ENCODE measurements around the gene SLC6A6. TPM values are rescaled to one million over a fixed set of nuclear protein-coding genes. Genes with fewer than 3 reads are reported as not detected.

Gene SLC6A6
- polyA plus RNA-seq, 1 of the 3 experiments (the other 2 are of a cell fraction), result 19.1 TPM

DNA sequence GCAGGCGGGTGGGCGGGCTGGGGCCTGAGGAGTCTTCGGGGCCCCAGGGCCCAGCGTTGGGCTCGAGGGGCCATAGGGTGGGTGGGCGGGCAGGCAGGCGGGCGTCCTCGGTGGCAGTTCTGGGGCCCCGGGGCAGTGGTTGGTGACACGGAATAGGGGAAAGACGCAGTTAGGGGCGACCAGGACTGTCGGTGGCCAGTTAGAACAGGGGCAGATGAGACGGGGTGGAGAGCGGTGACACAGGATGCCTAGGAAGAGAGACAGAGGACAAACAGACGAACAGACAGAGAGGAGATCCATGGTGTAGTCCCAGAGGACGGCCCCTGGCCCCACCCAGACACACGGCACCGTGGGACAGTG lies 101.3 kb downstream of the SLC6A6 start:
- ChIA-PET POLR2A (no interaction called here), CTCF (interaction anchor here (11.4 kb wide), 1 partner anchor 43 kb away, joined by 183 read pairs; no protein-coding TSS in a partner anchor)
- no peaks in the 10 kb centered on the region for H3F3A ChIP-seq (replicated peaks; ENCODE audit: insufficient read depth)
- H3K4me2 ChIP-seq, result no peak overlapping the region
- H4K20me1 ChIP-seq (ENCODE audit: insufficient read depth), result no peaks in the 10 kb centered on the region
- no peaks in the 10 kb centered on the region for H3K9me2 ChIP-seq
- WGBS (ENCODE audit: low lambda C conversion rate), result 74% methylated on average over 15 of the region's 20 CpGs
- H3K9ac ChIP-seq, result no peak overlapping the region
- no peak for DNase-seq
- peaks cover 13% of the 10 kb centered on the region; the same call in 1 of the 2 replicates for H3K9me3 ChIP-seq
- H2AFZ ChIP-seq (ENCODE audit: low read depth), result no peak overlapping the region
- H3K79me2 ChIP-seq (ENCODE audit: insufficient read depth), result no peaks in the 10 kb centered on the region
- H3K27me3 ChIP-seq (ENCODE audit: insufficient read depth), result no peaks in the 10 kb centered on the region; the same call in 1 of the 2 replicates
- TF ChIP-seq JUND (IDR thresholded peaks at IDR 0.05) (no peak), RFX5 (IDR thresholded peaks at IDR 0.05; ENCODE audit: low read length) (no peak), TAF1 (IDR thresholded peaks at IDR 0.05; ENCODE audit: borderline replicate concordance, low read depth, low read length) (no peak), GABPA (IDR thresholded peaks at IDR 0.05; ENCODE audit: low read depth) (no peak), MEF2A (IDR thresholded peaks at IDR 0.05; ENCODE audit: borderline replicate concordance, low read depth) (no peak), EZH2phosphoT487 (IDR thresholded peaks at IDR 0.05; ENCODE audit: borderline replicate concordance, low read depth) (no peak), YY1 (IDR thresholded peaks at IDR 0.05; ENCODE audit: low read depth) (no peak)
- TF ChIP-seq, protein P1, sequence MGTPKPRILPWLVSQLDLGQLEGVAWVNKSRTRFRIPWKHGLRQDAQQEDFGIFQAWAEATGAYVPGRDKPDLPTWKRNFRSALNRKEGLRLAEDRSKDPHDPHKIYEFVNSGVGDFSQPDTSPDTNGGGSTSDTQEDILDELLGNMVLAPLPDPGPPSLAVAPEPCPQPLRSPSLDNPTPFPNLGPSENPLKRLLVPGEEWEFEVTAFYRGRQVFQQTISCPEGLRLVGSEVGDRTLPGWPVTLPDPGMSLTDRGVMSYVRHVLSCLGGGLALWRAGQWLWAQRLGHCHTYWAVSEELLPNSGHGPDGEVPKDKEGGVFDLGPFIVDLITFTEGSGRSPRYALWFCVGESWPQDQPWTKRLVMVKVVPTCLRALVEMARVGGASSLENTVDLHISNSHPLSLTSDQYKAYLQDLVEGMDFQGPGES (IDR thresholded peaks at IDR 0.05; ENCODE audit: low read depth, low read length), result no peak
- TF ChIP-seq, protein P2, sequence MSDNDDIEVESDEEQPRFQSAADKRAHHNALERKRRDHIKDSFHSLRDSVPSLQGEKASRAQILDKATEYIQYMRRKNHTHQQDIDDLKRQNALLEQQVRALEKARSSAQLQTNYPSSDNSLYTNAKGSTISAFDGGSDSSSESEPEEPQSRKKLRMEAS (IDR thresholded peaks at IDR 0.05; ENCODE audit: low read depth), result no peak
- H3K4me1 ChIP-seq (ENCODE audit: control insufficient read depth in 1 of 2, insufficient read depth in 2 of 2, low read depth in 1 of 2, low read length in 1 of 2), result no peaks in the 10 kb centered on the region
- H3K36me3 ChIP-seq (replicated peaks in 1 of 2; ENCODE audit: control insufficient read depth in 1 of 2, insufficient read depth in 2 of 2, low read length in 1 of 2), result no peaks in the 10 kb centered on the region
- no peak overlapping the region for H3K4me3 ChIP-seq (ENCODE audit: low read depth in 2 of 2, low read length in 1 of 2)
- H3K27ac ChIP-seq (ENCODE audit: low read depth in 2 of 2, low read length in 1 of 2), result no peak overlapping the region

DNA sequence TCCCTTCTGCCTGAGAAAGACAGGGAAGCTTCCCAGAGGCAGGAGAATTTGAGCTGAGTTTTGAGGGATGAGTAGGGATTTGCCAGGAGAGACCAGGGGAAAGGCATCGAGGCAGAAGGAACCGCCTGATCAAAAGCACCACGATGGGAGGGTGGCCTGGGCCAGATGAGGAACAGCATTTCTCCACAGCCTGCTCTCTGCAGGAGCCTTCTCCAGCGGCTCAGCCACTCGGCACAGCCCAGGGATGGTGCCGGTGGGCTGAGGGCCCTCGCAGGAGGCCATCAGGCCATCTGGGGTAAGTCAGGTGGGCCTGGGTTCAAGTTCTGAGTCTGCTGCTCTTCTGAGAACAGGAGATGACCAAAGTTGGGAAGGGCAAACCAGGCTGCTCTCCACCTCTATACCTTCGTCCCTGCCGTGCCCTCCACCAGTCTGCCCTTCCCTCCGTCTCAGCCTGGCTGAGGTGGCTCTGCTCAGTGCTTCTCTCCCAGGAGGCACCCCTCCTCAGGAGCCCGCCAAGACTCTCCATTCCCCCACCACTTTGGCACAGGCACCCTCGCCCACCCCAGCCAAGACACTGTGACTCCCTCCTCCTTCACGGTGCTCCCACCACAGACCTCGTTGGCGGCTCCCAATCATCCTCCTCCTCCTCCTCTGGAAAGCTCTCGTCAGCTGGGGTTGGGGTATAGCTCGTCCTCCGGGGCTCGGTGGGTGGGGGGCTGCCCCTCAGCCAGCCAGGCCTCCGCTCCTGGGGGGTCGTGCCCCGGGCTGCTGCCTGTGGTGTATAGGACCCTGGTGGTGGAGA lies 102.8 kb downstream of the SLC6A6 start:
- H3K4me3 ChIP-seq (ENCODE audit: low read depth in 2 of 2, low read length in 1 of 2), result no peak overlapping the region
- 57% methylated on average over 17 of the region's 22 CpGs for WGBS (ENCODE audit: low lambda C conversion rate)
- TF ChIP-seq SIN3A (IDR thresholded peaks at IDR 0.05; ENCODE audit: borderline replicate concordance, low read depth, low read length) (no peak), GABPA (IDR thresholded peaks at IDR 0.05; ENCODE audit: low read depth) (no peak), TCF12 (IDR thresholded peaks at IDR 0.05) (no peak), NRF1 (IDR thresholded peaks at IDR 0.05; ENCODE audit: low read depth, low read length) (no peak), RFX5 (IDR thresholded peaks at IDR 0.05; ENCODE audit: low read length) (no peak), MEF2A (IDR thresholded peaks at IDR 0.05; ENCODE audit: borderline replicate concordance, low read depth) (no peak), ELF1 (IDR thresholded peaks at IDR 0.05) (no peak), POLR2AphosphoS5 (IDR thresholded peaks at IDR 0.05; ENCODE audit: low read depth, low read length) (no peak), YY1 (IDR thresholded peaks at IDR 0.05; ENCODE audit: low read depth) (no peak), SMC3 (IDR thresholded peaks at IDR 0.05; ENCODE audit: low read depth, low read length) (no peak), EZH2phosphoT487 (IDR thresholded peaks at IDR 0.05; ENCODE audit: borderline replicate concordance, low read depth) (no peak)
- TF ChIP-seq, protein P2 (IDR thresholded peaks at IDR 0.05; ENCODE audit: low read depth), result no peak
- TF ChIP-seq, protein P3, sequence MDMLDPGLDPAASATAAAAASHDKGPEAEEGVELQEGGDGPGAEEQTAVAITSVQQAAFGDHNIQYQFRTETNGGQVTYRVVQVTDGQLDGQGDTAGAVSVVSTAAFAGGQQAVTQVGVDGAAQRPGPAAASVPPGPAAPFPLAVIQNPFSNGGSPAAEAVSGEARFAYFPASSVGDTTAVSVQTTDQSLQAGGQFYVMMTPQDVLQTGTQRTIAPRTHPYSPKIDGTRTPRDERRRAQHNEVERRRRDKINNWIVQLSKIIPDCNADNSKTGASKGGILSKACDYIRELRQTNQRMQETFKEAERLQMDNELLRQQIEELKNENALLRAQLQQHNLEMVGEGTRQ (IDR thresholded peaks at IDR 0.05; ENCODE audit: borderline replicate concordance, low read depth, low read length), result no peak
- TF ChIP-seq, protein P4, sequence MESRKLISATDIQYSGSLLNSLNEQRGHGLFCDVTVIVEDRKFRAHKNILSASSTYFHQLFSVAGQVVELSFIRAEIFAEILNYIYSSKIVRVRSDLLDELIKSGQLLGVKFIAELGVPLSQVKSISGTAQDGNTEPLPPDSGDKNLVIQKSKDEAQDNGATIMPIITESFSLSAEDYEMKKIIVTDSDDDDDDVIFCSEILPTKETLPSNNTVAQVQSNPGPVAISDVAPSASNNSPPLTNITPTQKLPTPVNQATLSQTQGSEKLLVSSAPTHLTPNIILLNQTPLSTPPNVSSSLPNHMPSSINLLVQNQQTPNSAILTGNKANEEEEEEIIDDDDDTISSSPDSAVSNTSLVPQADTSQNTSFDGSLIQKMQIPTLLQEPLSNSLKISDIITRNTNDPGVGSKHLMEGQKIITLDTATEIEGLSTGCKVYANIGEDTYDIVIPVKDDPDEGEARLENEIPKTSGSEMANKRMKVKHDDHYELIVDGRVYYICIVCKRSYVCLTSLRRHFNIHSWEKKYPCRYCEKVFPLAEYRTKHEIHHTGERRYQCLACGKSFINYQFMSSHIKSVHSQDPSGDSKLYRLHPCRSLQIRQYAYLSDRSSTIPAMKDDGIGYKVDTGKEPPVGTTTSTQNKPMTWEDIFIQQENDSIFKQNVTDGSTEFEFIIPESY (IDR thresholded peaks at IDR 0.05; ENCODE audit: borderline replicate concordance, low read depth), result no peak
- TF ChIP-seq, protein P5, sequence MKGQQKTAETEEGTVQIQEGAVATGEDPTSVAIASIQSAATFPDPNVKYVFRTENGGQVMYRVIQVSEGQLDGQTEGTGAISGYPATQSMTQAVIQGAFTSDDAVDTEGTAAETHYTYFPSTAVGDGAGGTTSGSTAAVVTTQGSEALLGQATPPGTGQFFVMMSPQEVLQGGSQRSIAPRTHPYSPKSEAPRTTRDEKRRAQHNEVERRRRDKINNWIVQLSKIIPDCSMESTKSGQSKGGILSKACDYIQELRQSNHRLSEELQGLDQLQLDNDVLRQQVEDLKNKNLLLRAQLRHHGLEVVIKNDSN (IDR thresholded peaks at IDR 0.05; ENCODE audit: borderline replicate concordance, low read depth), result no peak
- H2AFZ ChIP-seq (ENCODE audit: low read depth), result no peak overlapping the region
- no peaks in the 10 kb centered on the region for H3K36me3 ChIP-seq (replicated peaks in 1 of 2; ENCODE audit: control insufficient read depth in 1 of 2, insufficient read depth in 2 of 2, low read length in 1 of 2)
- ChIA-PET POLR2A (no interaction called here), CTCF (interaction anchor here (0.8 to 11.4 kb wide), 4 partner anchors 22 to 850 kb away, joined by 3 to 183 read pairs (median 4); no protein-coding TSS in a partner anchor)
- no peak for DNase-seq
- no peaks in the 10 kb centered on the region for H3K27me3 ChIP-seq (ENCODE audit: insufficient read depth)
- peaks cover 0 to 4% of the 10 kb centered on the region in 2 experiments; a peak in 1 of 4 replicates for H3K4me1 ChIP-seq (ENCODE audit: control insufficient read depth in 1 of 2, insufficient read depth in 2 of 2, low read depth in 1 of 2, low read length in 1 of 2)
- no peaks in the 10 kb centered on the region for H4K20me1 ChIP-seq (ENCODE audit: insufficient read depth)
- no peak overlapping the region for H3K9ac ChIP-seq
- H3K9me3 ChIP-seq, result peaks cover 13% of the 10 kb centered on the region; the same call in 1 of the 2 replicates
- no peaks in the 10 kb centered on the region for H3K9me2 ChIP-seq
- H3F3A ChIP-seq (replicated peaks; ENCODE audit: insufficient read depth), result no peaks in the 10 kb centered on the region
- H3K27ac ChIP-seq (ENCODE audit: low read depth in 2 of 2, low read length in 1 of 2), result no peak overlapping the region
- no peaks in the 10 kb centered on the region for H3K79me2 ChIP-seq (ENCODE audit: insufficient read depth)
- H3K4me2 ChIP-seq, result no peak overlapping the region

All from SK-N-SH (cell line).